Hippocampal formation (tissue), 2 donors: ENCODE results near the gene SHOC1.
"Not testable (repeated sequence)": the region's sequence is repeated elsewhere in the genome, so short reads cannot be mapped to it uniquely, and the experiment has no call there.

ENCODE experiments used
- DNase-seq, 2 donors: peaks; one replicate each; lab custom pipeline; 2025; lab: John Stamatoyannopoulos, UW

SHOC1 gene

DNA sequence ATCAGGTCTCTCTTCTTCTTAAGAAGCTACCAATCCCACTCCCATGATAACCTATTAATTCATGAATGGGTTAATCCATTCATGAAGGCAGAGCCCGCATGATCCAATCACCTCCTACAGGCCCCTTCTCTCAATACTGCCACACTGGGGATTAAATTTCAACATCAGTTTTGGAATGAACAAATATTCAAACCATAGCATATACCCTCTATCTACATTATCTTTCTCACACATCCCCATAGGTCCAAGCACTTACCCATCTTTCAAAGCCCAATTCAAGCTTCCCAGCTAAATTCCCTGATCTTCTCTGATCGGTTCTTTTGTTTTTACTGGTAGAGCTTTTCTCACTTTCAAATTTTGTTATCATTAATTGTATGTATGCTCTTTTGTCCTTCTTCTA lies 10.5 kb upstream of the SHOC1 start:
- no peak for DNase-seq

GRCh38 chr9:111804636-111805035 lies 9.9 kb upstream of the SHOC1 start:
- no peak for DNase-seq

GRCh38 chr9:111803924-111804323 lies 9.2 kb upstream of the SHOC1 start:
- no peak for DNase-seq

GRCh38 chr9:111799915-111800526 lies 5.3 kb upstream of the SHOC1 start:
- no peak for DNase-seq

DNA sequence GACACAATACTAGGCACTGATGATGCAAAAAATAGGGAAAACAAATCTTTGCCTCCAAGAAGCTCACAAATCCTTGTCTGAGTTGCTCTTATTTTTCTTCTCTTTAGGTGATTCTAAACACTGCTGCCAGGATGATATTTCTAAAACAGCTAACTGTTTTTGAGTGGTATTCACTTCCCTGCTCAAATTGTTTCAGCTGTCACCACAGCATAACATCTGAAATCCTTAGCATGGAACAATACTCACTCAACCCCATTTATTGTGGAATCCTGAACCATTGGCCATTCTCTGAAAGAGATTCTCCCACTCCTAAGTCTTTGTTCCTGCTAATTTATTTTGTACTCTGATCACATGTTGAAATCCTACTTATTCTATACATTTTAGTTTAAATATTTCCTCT lies 4.8 kb upstream of the SHOC1 start:
- no peak for DNase-seq

DNA sequence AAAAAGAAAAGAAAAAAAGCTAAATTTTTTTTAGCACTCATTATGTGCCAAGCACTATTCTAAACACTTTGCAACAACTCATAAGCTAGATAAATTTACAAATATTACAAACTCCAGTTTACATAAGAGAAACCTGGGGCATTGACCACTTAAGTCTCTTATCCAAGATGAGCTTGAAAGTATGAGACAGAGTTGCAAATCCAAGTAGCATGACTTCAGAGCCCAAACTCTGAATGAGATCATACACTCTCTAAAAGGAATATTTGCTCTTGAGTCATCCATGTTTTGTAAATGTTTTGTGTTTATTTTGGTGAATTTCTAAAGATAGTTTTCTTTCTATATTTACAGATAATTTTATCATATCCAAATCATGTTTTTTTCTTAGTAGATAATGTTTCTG lies 4.0 kb upstream of the SHOC1 start:
- no peak for DNase-seq

- no peak for DNase-seq
Observed at GRCh38 chr9:111795557-111795839, 761 bp upstream of the SHOC1 start.

- not testable (repeated sequence) for DNase-seq
Observed at GRCh38 chr9:111791821-111792220, 2.9 kb downstream of the SHOC1 start.

DNA sequence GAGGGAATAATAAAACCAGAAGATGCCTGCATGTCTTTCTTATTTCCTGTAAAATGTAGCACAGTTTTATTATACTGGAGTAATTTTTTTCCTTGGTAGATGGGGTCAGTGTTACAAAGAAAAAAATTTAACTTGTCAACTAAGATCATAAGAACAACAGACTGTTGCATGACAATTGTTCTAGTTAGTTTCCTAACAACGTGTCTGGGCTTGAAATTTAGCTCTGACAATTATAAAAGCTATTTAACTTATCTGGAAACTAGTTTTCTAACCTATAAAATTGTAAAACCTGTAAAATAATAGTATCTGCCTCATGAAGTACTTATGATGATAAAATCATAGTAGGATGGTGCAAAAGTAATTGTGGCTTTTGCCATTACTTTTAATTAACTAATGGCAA lies 4.9 kb downstream of the SHOC1 start:
- no peak for DNase-seq

DNA sequence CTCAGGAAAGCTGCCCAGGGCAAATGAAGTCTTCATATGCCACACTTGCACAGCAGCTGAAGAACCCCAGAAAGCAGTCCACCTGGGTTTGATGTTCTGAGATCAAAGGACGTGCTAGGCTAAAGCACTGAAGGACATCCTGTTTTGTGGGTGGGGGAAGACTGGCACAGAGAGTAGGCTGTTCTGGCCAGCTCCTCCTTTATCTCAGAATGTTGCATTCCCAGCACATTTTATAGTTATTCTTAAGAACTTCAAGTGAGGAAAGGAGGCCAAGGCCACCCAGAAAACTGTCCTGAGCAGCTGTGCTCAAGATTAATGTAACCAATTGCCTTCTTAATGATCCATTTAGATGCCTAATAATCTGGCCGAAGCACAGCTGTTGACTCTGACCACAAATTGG lies 10.9 kb downstream of the SHOC1 start:
- no peak for DNase-seq

- DNase-seq = no peak
Observed at GRCh38 chr9:111783424-111783823, 11.3 kb downstream of the SHOC1 start.

DNA sequence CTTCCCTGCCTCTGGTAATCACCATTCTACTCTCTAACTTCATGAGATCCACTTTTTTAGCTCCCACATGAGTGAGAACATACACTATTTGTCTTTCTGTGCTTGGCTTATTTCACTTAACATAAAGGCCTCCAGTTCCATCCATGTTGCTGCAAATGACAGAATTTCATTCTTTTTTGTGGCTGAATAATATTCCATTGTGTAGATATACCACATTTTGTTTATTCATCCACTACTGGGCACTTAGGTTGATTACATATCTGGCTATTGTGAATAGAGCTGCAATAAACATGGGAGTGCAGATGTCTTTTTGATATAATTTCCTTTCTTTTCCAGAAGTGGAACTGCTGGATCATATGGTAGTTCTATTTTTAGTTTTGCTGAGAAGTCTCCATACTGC lies 28.7 kb downstream of the SHOC1 start:
- no peak for DNase-seq

DNA sequence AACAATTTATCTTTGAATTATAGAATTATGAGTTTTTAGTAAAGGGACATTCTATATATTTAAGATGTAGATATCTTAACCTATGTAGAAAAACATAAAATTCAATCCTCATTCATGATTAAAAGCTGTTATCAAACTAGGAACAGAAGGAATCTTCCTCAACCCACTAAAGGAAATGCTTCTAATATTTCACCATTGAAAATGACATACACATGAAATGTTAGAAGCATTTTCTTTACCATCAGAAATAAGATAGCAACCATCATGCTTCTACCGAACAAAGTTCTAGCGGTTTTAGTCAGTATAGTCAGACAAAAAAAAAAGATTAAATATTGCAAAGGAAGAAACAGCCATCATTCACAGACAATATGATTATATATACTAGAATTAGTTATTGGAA lies 32.2 kb downstream of the SHOC1 start:
- no peak for DNase-seq

DNA sequence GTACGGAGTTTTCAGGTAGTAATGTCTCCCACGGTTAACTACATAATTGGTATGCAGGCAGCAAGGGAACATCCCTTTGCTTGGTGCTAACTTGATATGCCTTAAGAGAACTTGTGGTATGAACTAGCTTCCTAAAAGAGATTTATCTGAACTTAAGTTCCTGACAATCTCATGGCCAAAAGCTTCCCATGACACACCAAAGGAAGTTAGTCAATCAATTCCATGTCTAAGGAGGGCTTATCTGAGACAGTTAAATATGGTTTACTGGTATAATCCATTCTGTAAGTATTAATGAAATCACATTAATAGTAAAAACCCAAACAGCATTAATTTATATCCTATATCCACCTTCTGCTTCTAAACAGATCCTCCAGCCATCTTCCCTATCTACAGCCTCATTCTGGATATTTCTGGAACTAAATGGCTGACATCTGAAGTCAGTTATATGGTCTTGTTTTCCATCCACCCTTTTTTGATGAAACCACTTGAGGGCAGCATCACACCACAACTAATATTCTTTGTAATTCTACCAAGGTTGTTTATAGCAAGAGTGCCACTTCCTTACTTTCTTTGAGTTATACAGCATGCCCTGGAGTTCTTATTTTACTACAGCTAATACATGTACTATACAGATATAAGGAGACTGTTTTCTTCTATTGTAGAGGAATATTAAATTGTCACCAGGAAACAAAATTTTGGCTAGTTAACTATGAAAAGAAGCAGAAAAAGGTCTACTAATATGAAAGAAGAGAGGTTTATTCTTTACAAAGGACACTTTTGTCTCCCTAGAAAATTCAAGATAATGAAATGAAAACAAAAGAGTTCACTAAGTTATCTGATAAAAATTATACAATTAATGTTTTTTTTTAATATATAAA lies 34.7 kb downstream of the SHOC1 start:
- DNase-seq = peak; percentile 2 to 65

DNA sequence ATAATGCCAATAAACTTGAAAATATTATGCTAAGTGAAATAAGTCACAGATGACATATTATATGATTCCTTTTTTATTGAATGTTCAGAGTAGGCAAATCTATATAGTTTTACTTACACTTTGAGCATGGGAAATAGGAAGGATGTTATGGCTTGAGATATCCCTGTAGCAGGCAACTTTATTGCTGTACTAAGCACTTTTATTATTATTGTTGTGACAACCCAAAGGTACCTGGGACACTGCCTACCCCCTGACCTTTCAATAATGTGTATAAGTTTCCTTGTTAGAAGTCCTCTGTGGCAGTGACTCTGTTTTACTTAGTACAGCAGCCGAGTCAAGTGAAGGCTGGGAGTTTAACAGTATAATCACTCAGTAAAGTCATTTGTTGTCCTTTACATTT lies 39.9 kb downstream of the SHOC1 start:
- no peak for DNase-seq

DNA sequence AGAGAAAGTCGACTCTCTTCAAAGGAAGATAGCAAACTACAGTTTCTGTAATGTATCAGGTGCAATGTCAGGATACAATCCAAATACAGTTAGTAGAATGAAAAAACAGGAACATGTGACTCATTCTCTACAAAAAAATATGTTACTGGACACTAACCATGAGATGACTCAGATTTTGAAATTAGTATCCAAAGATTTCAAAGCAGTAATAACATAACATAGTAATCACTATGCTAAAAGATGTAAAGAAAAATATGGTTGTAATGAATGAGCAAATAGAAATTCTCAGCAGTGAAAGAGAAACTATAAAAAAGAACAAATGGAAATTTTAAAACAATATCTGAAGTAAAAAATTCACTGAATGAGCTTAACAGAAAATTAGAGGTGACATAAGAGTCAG lies 42.3 kb downstream of the SHOC1 start:
- no peak for DNase-seq
